Panc1 (cell line): ENCODE measurements around the gene EOGT. TPM values are rescaled to one million over a fixed set of nuclear protein-coding genes. Genes with fewer than 3 reads are reported as not detected.

ENCODE experiments used
- ATAC-seq: fragments of 200-7000 bp; cut with Tn5 transposase; 2 replicates; pipeline ENCODE4 v1.9.1; 2020; ENCODE audit warnings: mild to moderate bottlenecking, moderate library complexity
- BruUV-seq: library from RNA; stranded (reverse); fragments of 400-500 nt; replicated peaks from 2 replicates; lab custom pipeline; 2021; lab: Mats Ljungman, UMichigan
- CTCF ChIA-PET: fragments of 300-600 bp; sonication (Branson Sonifier 250); formaldehyde crosslinking; loops from one replicate; lab custom pipeline; 2022; ENCODE audit warnings: antibody characterized with exemption; lab: Charles Lee
- POLR2A ChIA-PET: fragments of 300-600 bp; sonication (Branson Sonifier 250); formaldehyde crosslinking; loops from one replicate; lab custom pipeline; 2022; ENCODE audit warnings: antibody characterized with exemption; lab: Charles Lee
- DNase-seq: peaks from one replicate; pipeline ENCODE4 v3.0.0-alpha.2; 2010; ENCODE audit warnings: low read depth, low spot score
- H3K27ac ChIP-seq: 2 replicates; pipeline ENCODE4 v1.5.1; 2011; ENCODE audit warnings: mild to moderate bottlenecking, low read length, inconsistent platforms
- H3K27me3 ChIP-seq: fragments of 200-500 bp; sonication (Bioruptor generic); 2 replicates; pipeline ENCODE4 v1.6.0; 2014; ENCODE audit warnings: low read length, inconsistent platforms; ENCODE audit not compliant: control insufficient read depth, insufficient read depth
- H3K36me3 ChIP-seq: fragments of 200-500 bp; sonication (Bioruptor generic); 2 replicates; pipeline ENCODE4 v1.5.1; 2014; ENCODE audit warnings: inconsistent platforms, mild to moderate bottlenecking, low read length, moderate library complexity; ENCODE audit not compliant: control insufficient read depth, insufficient read depth
- H3K4me1 ChIP-seq: 2 replicates; pipeline ENCODE4 v1.5.1; 2011; ENCODE audit warnings: inconsistent platforms, mild to moderate bottlenecking, low read length, moderate library complexity; ENCODE audit not compliant: control insufficient read depth, insufficient read depth
- H3K4me3 ChIP-seq, 2 experiments: 2 replicates each; pipeline ENCODE4 v1.5.1; 2011 to 2012; ENCODE audit warnings: low read depth in 2 of 2, low read length in 2 of 2, mild to moderate bottlenecking in 2 of 2, inconsistent platforms in 1 of 2, moderate library complexity in 1 of 2
- H3K9me3 ChIP-seq: fragments of 200-500 bp; sonication (Bioruptor generic); 2 replicates; pipeline ENCODE4 v1.5.1; 2014; ENCODE audit warnings: low read depth, mild to moderate bottlenecking, inconsistent platforms, low read length, moderate library complexity; ENCODE audit not compliant: control insufficient read depth, insufficient read depth
- POLR2AphosphoS5 ChIP-seq: IDR thresholded peaks from 2 replicates; pipeline ENCODE4 v1.6.1; 2012; ENCODE audit warnings: mild to moderate bottlenecking, low read depth, low read length, moderate library complexity
- SIN3A ChIP-seq: IDR thresholded peaks from 2 replicates; pipeline ENCODE4 v1.6.1; 2012; ENCODE audit warnings: low read depth, mild to moderate bottlenecking, low read length, moderate library complexity, borderline replicate concordance; ENCODE audit not compliant: insufficient read depth
- TCF7L2 ChIP-seq: IDR thresholded peaks from 2 replicates; pipeline ENCODE4 v1.6.1; 2011; ENCODE audit warnings: mild to moderate bottlenecking, low read depth, low read length, inconsistent platforms
- in situ Hi-C: cut with HindIII; loops from 2 replicates; pipeline ENCODE4 v1.10.0; 2016; ENCODE audit warnings: low sequenced_read_pairs, low pct_unique_long_range_greater_than_20kb
- intact Hi-C: fragments of 100-400 bp; cut with micrococcal nuclease; formaldehyde crosslinking; loops from one replicate; pipeline ENCODE4 v1.10.0; 2022; ENCODE audit not compliant: unreplicated experiment
- total RNA-seq: library from RNA; stranded (reverse); gene quantifications from one replicate; pipeline ENCODE4 v1.2.1, GENCODE V29; 2021; ENCODE audit not compliant: unreplicated experiment
- TF ChIP-seq, protein P1 (sequence below): fragments of 450-650 bp; IDR thresholded peaks from 2 replicates; pipeline ENCODE4 v1.5.1; 2017; ENCODE audit warnings: mild to moderate bottlenecking
- TF ChIP-seq, protein P2 (sequence below), 2 experiments: IDR thresholded peaks; 2 replicates each; pipeline ENCODE4 v1.6.1; 2011 to 2012; ENCODE audit warnings: low read depth in 2 of 2, control low read depth in 1 of 2, low read length in 1 of 2, mild to moderate bottlenecking in 1 of 2, moderate library complexity in 1 of 2; ENCODE audit not compliant: insufficient read depth in 1 of 2

EOGT gene
- total RNA-seq, 1 experiment from 2014 or later = 29.1 TPM

DNA sequence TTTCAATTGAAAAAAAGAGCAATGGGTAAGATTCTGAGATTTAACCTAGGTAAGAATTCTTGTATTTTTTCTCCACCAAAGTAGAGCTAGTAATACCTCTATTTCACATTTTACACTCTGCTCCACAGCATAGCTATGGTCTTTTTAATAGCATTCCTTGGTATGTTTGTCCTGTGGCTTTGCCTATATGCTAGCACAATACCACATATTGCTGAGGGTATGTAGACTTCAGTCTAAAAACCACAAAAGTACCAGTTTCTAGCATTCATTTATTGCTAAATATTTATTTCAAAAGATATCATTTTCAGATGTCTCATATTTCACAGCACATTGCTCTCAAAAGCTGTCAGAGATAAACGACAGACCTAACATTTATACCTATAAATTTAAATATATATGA lies 18.2 kb upstream of the EOGT start:
- in situ Hi-C loops (no loop called here), intact Hi-C loops (no loop called here)
- H3K4me1 ChIP-seq = no peaks in the 10 kb centered on the region
- no peak overlapping the region for H3K4me3 ChIP-seq
- peaks cover 12% of the 10 kb centered on the region for H3K36me3 ChIP-seq
- no peaks in the 10 kb centered on the region for H3K9me3 ChIP-seq
- TF ChIP-seq TCF7L2 (no peak), POLR2AphosphoS5 (no peak), SIN3A (no peak)
- TF ChIP-seq, protein P1, sequence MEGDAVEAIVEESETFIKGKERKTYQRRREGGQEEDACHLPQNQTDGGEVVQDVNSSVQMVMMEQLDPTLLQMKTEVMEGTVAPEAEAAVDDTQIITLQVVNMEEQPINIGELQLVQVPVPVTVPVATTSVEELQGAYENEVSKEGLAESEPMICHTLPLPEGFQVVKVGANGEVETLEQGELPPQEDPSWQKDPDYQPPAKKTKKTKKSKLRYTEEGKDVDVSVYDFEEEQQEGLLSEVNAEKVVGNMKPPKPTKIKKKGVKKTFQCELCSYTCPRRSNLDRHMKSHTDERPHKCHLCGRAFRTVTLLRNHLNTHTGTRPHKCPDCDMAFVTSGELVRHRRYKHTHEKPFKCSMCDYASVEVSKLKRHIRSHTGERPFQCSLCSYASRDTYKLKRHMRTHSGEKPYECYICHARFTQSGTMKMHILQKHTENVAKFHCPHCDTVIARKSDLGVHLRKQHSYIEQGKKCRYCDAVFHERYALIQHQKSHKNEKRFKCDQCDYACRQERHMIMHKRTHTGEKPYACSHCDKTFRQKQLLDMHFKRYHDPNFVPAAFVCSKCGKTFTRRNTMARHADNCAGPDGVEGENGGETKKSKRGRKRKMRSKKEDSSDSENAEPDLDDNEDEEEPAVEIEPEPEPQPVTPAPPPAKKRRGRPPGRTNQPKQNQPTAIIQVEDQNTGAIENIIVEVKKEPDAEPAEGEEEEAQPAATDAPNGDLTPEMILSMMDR = no peak
- TF ChIP-seq, protein P2, sequence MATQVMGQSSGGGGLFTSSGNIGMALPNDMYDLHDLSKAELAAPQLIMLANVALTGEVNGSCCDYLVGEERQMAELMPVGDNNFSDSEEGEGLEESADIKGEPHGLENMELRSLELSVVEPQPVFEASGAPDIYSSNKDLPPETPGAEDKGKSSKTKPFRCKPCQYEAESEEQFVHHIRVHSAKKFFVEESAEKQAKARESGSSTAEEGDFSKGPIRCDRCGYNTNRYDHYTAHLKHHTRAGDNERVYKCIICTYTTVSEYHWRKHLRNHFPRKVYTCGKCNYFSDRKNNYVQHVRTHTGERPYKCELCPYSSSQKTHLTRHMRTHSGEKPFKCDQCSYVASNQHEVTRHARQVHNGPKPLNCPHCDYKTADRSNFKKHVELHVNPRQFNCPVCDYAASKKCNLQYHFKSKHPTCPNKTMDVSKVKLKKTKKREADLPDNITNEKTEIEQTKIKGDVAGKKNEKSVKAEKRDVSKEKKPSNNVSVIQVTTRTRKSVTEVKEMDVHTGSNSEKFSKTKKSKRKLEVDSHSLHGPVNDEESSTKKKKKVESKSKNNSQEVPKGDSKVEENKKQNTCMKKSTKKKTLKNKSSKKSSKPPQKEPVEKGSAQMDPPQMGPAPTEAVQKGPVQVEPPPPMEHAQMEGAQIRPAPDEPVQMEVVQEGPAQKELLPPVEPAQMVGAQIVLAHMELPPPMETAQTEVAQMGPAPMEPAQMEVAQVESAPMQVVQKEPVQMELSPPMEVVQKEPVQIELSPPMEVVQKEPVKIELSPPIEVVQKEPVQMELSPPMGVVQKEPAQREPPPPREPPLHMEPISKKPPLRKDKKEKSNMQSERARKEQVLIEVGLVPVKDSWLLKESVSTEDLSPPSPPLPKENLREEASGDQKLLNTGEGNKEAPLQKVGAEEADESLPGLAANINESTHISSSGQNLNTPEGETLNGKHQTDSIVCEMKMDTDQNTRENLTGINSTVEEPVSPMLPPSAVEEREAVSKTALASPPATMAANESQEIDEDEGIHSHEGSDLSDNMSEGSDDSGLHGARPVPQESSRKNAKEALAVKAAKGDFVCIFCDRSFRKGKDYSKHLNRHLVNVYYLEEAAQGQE (IDR thresholded peaks at IDR 0.05; ENCODE audit: insufficient read depth in 1 of 2, low read depth in 2 of 2, low read length in 1 of 2) = no peak
- H3K27ac ChIP-seq = no peak overlapping the region
- BruUV-seq = no TSS peak
- DNase-seq (no peak), ATAC-seq (no peak)
- no peaks in the 10 kb centered on the region for H3K27me3 ChIP-seq
- ChIA-PET CTCF (no interaction called here), POLR2A (no interaction called here)

DNA sequence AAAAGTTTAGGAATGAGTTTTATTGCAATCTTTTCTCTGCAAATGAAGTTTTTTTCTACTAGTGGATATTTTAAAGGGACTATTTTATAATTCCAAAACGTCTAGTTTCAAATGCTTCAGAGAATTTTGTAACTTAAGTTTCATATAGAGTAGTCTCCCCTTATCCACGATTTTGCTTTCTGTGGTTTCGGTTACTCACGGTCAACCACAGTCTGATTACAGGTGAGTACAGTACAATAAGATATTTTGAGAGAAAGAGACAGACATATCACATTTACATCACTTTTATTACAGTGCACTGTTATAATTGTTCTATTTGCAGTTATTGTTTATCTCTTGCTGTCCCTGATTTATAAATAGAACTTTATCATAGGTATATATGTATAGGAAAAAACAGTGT lies 7.4 kb upstream of the EOGT start:
- CTCF ChIA-PET = no interaction called here
- H3K36me3 ChIP-seq = peaks cover 23% of the 10 kb centered on the region
- TF ChIP-seq TCF7L2 (no peak), SIN3A (no peak), POLR2AphosphoS5 (no peak)
- TF ChIP-seq, protein P1 = no peak
- TF ChIP-seq, protein P2 (IDR thresholded peaks at IDR 0.05; ENCODE audit: insufficient read depth in 1 of 2, low read depth in 2 of 2, low read length in 1 of 2) = no peak
- no peaks in the 10 kb centered on the region for H3K9me3 ChIP-seq
- POLR2A ChIA-PET = no interaction called here
- intact Hi-C loops = no loop called here
- H3K4me3 ChIP-seq = no peak overlapping the region
- no peak overlapping the region for H3K27ac ChIP-seq
- no TSS peak for BruUV-seq
- DNase-seq (no peak), ATAC-seq (no peak)
- in situ Hi-C loops = no loop called here
- no peaks in the 10 kb centered on the region for H3K4me1 ChIP-seq
- no peaks in the 10 kb centered on the region for H3K27me3 ChIP-seq
